Mesenchymal stem cell (in vitro differentiated cells and primary cell): ENCODE measurements around the gene FLOT2.

Experiments
- DNase-seq: peaks from one replicate; pipeline ENCODE4 v3.0.0-alpha.2; 2013
- H2AFZ ChIP-seq: one replicate; pipeline ENCODE4 v1.6.1; 2013; ENCODE audit warnings: low read depth, mild to moderate bottlenecking, control low read depth, inconsistent platforms, low read length, moderate library complexity
- H2AK5ac ChIP-seq: 2 replicates; pipeline ENCODE4 v1.6.1; 2013; ENCODE audit warnings: low read length, moderate library complexity, mild to moderate bottlenecking, inconsistent platforms; ENCODE audit not compliant: severe bottlenecking
- H2BK120ac ChIP-seq: one replicate; pipeline ENCODE4 v1.6.1; 2013; ENCODE audit warnings: low read depth, mild to moderate bottlenecking, inconsistent platforms, low read length, moderate library complexity
- H2BK12ac ChIP-seq, 2 experiments: one replicate each; pipeline ENCODE4 v1.6.1; 2013; ENCODE audit warnings: inconsistent platforms in 2 of 2, low read length in 2 of 2, mild to moderate bottlenecking in 2 of 2, moderate library complexity in 2 of 2, control low read depth in 1 of 2
- H2BK15ac ChIP-seq: one replicate; pipeline ENCODE4 v1.6.1; 2013; ENCODE audit warnings: mild to moderate bottlenecking, low read depth, inconsistent platforms; ENCODE audit not compliant: poor library complexity, severe bottlenecking
- H2BK5ac ChIP-seq: 2 replicates; pipeline ENCODE4 v1.6.1; 2013; ENCODE audit warnings: low read depth, mild to moderate bottlenecking, low read length, control low read depth, inconsistent platforms; ENCODE audit not compliant: poor library complexity, severe bottlenecking
- H3K14ac ChIP-seq, 2 experiments: one replicate each; pipeline ENCODE4 v1.6.1; 2013; ENCODE audit warnings: inconsistent platforms in 2 of 2, low read length in 2 of 2, control low read depth in 1 of 2, mild to moderate bottlenecking in 1 of 2, moderate library complexity in 1 of 2
- H3K18ac ChIP-seq, 2 experiments: one replicate each; pipeline ENCODE4 v1.6.1; 2013; ENCODE audit warnings: inconsistent platforms in 2 of 2, low read length in 2 of 2, control low read depth in 1 of 2, low read depth in 1 of 2, mild to moderate bottlenecking in 1 of 2
- H3K23ac ChIP-seq, 2 experiments: one replicate each; pipeline ENCODE4 v1.6.1; 2013; ENCODE audit warnings: inconsistent platforms in 2 of 2, low read length in 2 of 2, mild to moderate bottlenecking in 2 of 2, moderate library complexity in 2 of 2, control low read depth in 1 of 2
- H3K27ac ChIP-seq: 2 replicates; pipeline ENCODE4 v1.5.1; 2013; ENCODE audit warnings: mild to moderate bottlenecking, moderate library complexity, low read length, control low read depth, inconsistent platforms; ENCODE audit not compliant: poor library complexity, severe bottlenecking
- H3K27me3 ChIP-seq, 2 experiments: 2 replicates each; pipeline versions ENCODE4 v1.6.1 to v1.7.0; 2013; ENCODE audit warnings: low read length in 2 of 2, mild to moderate bottlenecking in 2 of 2, moderate library complexity in 2 of 2, control low read depth in 1 of 2, inconsistent platforms in 1 of 2; ENCODE audit not compliant: control insufficient read depth in 1 of 2, insufficient read depth in 1 of 2
- H3K36me3 ChIP-seq, 2 experiments: 2 replicates each; pipeline versions ENCODE4 v1.6.1 to v1.7.0; 2013; ENCODE audit warnings: low read length in 2 of 2, control low read depth in 1 of 2, inconsistent platforms in 1 of 2, low read depth in 1 of 2, mild to moderate bottlenecking in 1 of 2; ENCODE audit not compliant: insufficient read depth in 2 of 2, control insufficient read depth in 1 of 2
- H3K4ac ChIP-seq, 2 experiments: one replicate each; pipeline ENCODE4 v1.6.1; 2013; ENCODE audit warnings: inconsistent platforms in 2 of 2, low read length in 2 of 2, mild to moderate bottlenecking in 2 of 2, moderate library complexity in 2 of 2, control low read depth in 1 of 2, low read depth in 1 of 2
- H3K4me1 ChIP-seq: 2 replicates; pipeline ENCODE4 v1.6.1; 2013; ENCODE audit warnings: low read depth, low read length, control low read depth; ENCODE audit not compliant: control insufficient read depth, insufficient read depth
- H3K4me2 ChIP-seq: 2 replicates; pipeline ENCODE4 v1.6.1; 2013; ENCODE audit warnings: low read length, mild to moderate bottlenecking, inconsistent platforms; ENCODE audit not compliant: poor library complexity, severe bottlenecking
- H3K4me3 ChIP-seq, 2 experiments: 2 replicates each; pipeline versions ENCODE4 v1.5.1 to v1.7.0; 2013; ENCODE audit warnings: low read length in 2 of 2, mild to moderate bottlenecking in 2 of 2, control low read depth in 1 of 2, low read depth in 1 of 2; ENCODE audit not compliant: insufficient read depth in 1 of 2
- H3K79me1 ChIP-seq: replicated peaks from 2 replicates; pipeline ENCODE4 v1.6.1; 2013; ENCODE audit warnings: mild to moderate bottlenecking, control low read depth, low read length, inconsistent platforms; ENCODE audit not compliant: poor library complexity, severe bottlenecking
- H3K9ac ChIP-seq: 2 replicates; pipeline ENCODE4 v1.7.0; 2013; ENCODE audit warnings: mild to moderate bottlenecking, low read length, moderate library complexity
- H3K9me3 ChIP-seq: 2 replicates; pipeline ENCODE4 v1.7.0; 2013; ENCODE audit warnings: mild to moderate bottlenecking, low read length; ENCODE audit not compliant: control insufficient read depth
- H4K8ac ChIP-seq: one replicate; pipeline ENCODE4 v1.6.1; 2013; ENCODE audit warnings: inconsistent platforms, mild to moderate bottlenecking, low read length, moderate library complexity
- H4K91ac ChIP-seq: one replicate; pipeline ENCODE4 v1.6.1; 2013; ENCODE audit warnings: mild to moderate bottlenecking, low read length, inconsistent platforms
- WGBS: methylation state at CpG from one replicate; pipeline ENCODE4 v1.1.7; 2013; ENCODE audit warnings: mixed read lengths; 5-methylcytosine and 5-hydroxymethylcytosine counted together

FLOT2 gene

DNA sequence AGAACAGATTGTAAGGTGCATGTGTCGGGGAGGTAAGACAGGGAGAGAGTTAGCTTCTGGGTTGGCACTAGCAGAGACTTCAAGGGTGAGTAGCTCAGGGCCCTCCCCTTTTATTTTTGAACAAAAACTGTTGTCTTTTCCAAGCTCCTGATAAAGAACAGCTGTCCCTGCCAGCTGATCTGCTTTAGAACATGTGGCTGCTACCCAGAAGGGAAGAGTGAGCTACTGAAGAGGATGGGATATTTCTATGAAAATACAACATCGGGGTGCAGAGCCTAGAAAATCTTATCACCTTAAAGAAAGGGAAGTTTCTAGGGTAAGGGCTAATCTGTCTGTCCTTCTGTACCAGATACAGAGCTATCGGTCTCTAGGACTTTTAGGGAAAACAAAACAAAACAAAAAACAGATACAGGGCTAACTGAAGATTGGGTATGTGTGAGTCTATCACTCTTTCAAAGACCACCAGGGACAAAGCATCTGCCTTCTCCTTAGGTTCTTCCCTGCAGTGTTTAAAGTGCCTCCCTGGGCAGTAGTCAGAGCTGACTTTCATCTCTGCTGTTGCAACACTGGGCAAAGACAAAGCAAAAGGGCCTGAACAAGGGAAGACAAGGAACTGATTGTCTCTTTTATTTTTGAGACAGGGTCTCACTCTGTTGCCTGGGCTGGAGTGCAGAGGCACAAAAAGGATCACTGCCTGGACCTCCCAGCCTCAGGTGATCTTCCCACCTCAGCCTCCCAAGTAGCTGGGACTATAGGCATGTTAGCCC, 10.4 kb upstream of the FLOT2 start:
- H3K27ac ChIP-seq = no peak overlapping the region
- no peak overlapping the region for H2BK5ac ChIP-seq
- DNase-seq = no peak
- no peaks in the 10 kb centered on the region for H3K27me3 ChIP-seq
- H3K9ac ChIP-seq = peak overlapping the region; percentile 88
- no peak overlapping the region for H3K23ac ChIP-seq
- H3K4me3 ChIP-seq = peak overlapping the region in 1 of 2 experiments; percentile 42
- no peak overlapping the region for H3K14ac ChIP-seq
- no peak overlapping the region for H4K91ac ChIP-seq
- peaks cover 39% of the 10 kb centered on the region for H3K79me1 ChIP-seq
- no peak overlapping the region for H3K4me2 ChIP-seq
- H4K8ac ChIP-seq = no peak overlapping the region
- H3K4ac ChIP-seq = no peak overlapping the region
- no peaks in the 10 kb centered on the region for H3K9me3 ChIP-seq
- no peak overlapping the region for H2AFZ ChIP-seq
- no peak overlapping the region for H3K18ac ChIP-seq
- H2AK5ac ChIP-seq = no peak overlapping the region
- 100% methylated on average over 1 of the region's 3 CpGs for WGBS
- H2BK12ac ChIP-seq = no peak overlapping the region
- H3K36me3 ChIP-seq = peaks cover 71 to 82% of the 10 kb centered on the region in 2 experiments
- H2BK120ac ChIP-seq = no peak overlapping the region
- no peak overlapping the region for H2BK15ac ChIP-seq
- H3K4me1 ChIP-seq = peaks cover 5% of the 10 kb centered on the region

GRCh38 chr17:28906706-28907438, 9.3 kb upstream of the FLOT2 start:
- Histone ChIP-seq H4K91ac (no peak overlapping the region), H3K23ac (no peak overlapping the region), H2BK12ac (no peak overlapping the region), H4K8ac (peak overlapping the region; percentile 31), H3K4me1 (peaks cover 7% of the 10 kb centered on the region), H2BK120ac (no peak overlapping the region), H2AFZ (no peak overlapping the region), H2BK5ac (no peak overlapping the region), H2AK5ac (no peak overlapping the region), H3K36me3 (peaks cover 61 to 71% of the 10 kb centered on the region in 2 experiments), H3K9me3 (no peaks in the 10 kb centered on the region), H3K79me1 (peaks cover 31% of the 10 kb centered on the region), H2BK15ac (no peak overlapping the region), H3K18ac (no peak overlapping the region), H3K27me3 (no peaks in the 10 kb centered on the region), H3K9ac (peak overlapping the region; percentile 88), H3K4me3 (peak overlapping the region in 1 of 2 experiments; percentile 42), H3K4me2 (no peak overlapping the region), H3K14ac (no peak overlapping the region), H3K27ac (no peak overlapping the region), H3K4ac (no peak overlapping the region)
- WGBS = 98% methylated on average over 7 of the region's 7 CpGs
- DNase-seq = no peak

GRCh38 chr17:28906276-28906675, 8.7 kb upstream of the FLOT2 start:
- no peak overlapping the region for H2BK120ac ChIP-seq
- 96% methylated on average over 9 of the region's 9 CpGs for WGBS
- H3K79me1 ChIP-seq = peaks cover 27% of the 10 kb centered on the region
- H3K9ac ChIP-seq = no peak overlapping the region
- H2BK5ac ChIP-seq = no peak overlapping the region
- H2AK5ac ChIP-seq = no peak overlapping the region
- H3K36me3 ChIP-seq = peaks cover 55 to 65% of the 10 kb centered on the region in 2 experiments
- no peak overlapping the region for H3K27ac ChIP-seq
- no peak for DNase-seq
- no peak overlapping the region for H3K14ac ChIP-seq
- no peak overlapping the region for H3K4ac ChIP-seq
- H3K4me2 ChIP-seq = no peak overlapping the region
- no peak overlapping the region for H3K4me3 ChIP-seq
- peak overlapping the region; percentile 31 for H4K8ac ChIP-seq
- no peaks in the 10 kb centered on the region for H3K27me3 ChIP-seq
- H2BK15ac ChIP-seq = no peak overlapping the region
- no peak overlapping the region for H4K91ac ChIP-seq
- H3K18ac ChIP-seq = no peak overlapping the region
- H3K9me3 ChIP-seq = no peaks in the 10 kb centered on the region
- no peak overlapping the region for H3K23ac ChIP-seq
- peaks cover 9% of the 10 kb centered on the region for H3K4me1 ChIP-seq
- H2BK12ac ChIP-seq = no peak overlapping the region
- no peak overlapping the region for H2AFZ ChIP-seq

GRCh38 chr17:28904800-28905199, 7.3 kb upstream of the FLOT2 start:
- Histone ChIP-seq H3K9me3 (no peaks in the 10 kb centered on the region), H4K8ac (no peak overlapping the region), H3K27ac (no peak overlapping the region), H3K14ac (no peak overlapping the region), H3K36me3 (peaks cover 44 to 53% of the 10 kb centered on the region in 2 experiments), H2AK5ac (no peak overlapping the region), H3K4me3 (no peak overlapping the region), H2BK120ac (no peak overlapping the region), H2BK12ac (no peak overlapping the region), H3K23ac (no peak overlapping the region), H3K79me1 (peaks cover 21% of the 10 kb centered on the region), H3K4me1 (peaks cover 14% of the 10 kb centered on the region), H2BK5ac (no peak overlapping the region), H3K27me3 (no peaks in the 10 kb centered on the region), H3K9ac (no peak overlapping the region), H2BK15ac (no peak overlapping the region), H3K4ac (no peak overlapping the region), H3K4me2 (no peak overlapping the region), H3K18ac (no peak overlapping the region), H2AFZ (no peak overlapping the region), H4K91ac (no peak overlapping the region)
- DNase-seq = no peak
- 97% methylated on average over 3 of the region's 4 CpGs for WGBS
